HG02759 (cell line): Measurements from ENCODE around the gene PACSIN2.

Source experiments
- ATAC-seq: cut with Tn5 transposase; IDR thresholded peaks from one replicate; pipeline ENCODE4 v1.9.1; 2021; ENCODE audit warnings: mild to moderate bottlenecking, moderate library complexity; ENCODE audit not compliant: unreplicated experiment

Gene PACSIN2

DNA sequence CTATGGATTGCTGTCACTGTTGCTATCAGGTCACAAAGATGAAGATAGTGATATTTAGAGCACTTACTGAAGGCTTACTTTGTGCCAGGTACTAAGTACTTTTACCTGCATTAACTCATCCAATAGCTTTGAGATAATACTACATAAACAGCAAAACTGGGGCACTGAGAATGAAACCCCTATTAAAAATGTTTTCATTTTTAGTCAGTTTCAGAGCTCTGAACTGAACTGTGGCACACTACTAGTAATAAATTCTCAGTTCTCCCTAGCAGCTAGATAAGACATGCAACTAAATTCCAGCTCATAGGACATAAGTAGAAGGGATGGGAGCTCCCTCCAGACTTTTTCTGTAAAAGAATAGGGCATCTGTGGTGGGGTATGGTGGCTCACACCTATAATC is 181.8 kb downstream of the PACSIN2 start:
- no peak for ATAC-seq

DNA sequence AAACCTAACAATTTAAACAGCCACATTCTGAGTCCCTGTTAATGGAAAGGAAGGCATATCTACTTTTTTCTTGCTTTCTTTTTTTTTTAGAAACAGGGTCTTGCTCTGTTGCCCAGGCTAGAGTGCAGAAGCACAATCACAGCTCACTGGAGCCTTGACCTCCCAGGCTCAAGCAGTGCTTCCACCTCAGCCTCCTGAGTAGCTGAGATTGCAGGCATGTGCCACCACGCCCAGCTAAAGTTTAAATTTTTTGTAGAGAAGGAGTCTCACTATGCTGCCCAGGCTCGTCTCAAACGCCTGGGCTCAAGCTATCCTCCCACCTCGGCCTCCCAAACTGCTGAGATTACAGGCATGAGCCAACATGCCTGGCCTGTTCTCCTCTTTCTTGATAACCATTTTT is 183.2 kb downstream of the PACSIN2 start:
- ATAC-seq = no peak

DNA sequence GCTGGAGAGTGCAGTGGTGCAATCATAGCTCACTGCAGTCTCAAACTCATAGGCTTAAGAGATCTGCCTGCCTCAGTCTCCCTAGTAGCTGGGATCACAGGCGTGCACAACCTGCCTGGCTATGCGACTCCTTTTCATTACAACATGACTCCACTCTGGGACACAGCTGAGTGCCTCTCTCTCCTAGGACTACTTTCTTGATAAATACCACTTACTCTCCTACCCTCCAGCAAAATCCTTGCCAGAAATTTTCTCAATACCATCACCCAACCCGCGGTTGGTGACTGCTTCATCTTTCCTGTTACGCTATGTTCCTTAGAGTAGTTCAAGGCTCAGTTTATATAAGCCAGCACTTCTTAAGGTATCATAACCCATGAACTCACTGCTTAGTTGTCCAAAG is 184.8 kb downstream of the PACSIN2 start:
- ATAC-seq = no peak

DNA sequence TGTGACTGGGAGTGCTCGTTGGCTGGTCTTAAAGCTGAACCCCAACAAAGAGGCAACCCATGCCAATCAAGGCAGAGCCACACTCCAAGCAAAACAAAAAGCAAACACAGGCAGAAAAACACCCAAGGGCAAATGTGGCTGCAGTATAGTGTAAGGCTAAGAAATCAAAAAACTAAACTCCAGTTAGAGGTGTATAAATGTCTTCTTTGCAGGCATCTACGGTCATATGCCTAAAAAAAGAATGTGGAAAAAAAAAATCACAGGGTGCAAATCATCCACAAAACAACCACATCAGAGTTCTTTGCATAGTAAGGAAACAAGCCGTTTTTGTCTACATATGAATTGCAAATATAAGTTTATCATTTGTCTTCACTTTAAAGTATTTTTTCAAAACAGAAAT is 185.6 kb downstream of the PACSIN2 start:
- ATAC-seq = no peak

DNA sequence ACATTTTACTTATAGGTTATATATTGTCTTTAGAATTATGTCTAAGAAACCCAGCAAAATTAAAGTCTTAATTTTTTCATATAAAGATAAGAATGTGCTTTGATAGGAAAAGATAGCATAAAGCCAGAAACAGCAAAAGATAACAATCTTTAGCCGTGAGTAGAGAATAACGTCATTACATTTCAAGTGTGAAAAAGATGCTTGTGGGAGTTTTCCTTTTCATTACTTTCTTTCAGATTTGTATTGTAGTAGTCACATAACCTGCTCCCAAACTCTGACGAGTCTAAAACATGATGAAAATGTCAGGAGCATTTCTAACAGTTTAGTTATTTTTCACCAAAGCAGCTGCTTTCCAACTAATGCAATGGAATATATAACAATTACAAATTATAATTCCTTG is 189.2 kb downstream of the PACSIN2 start:
- no peak for ATAC-seq

DNA sequence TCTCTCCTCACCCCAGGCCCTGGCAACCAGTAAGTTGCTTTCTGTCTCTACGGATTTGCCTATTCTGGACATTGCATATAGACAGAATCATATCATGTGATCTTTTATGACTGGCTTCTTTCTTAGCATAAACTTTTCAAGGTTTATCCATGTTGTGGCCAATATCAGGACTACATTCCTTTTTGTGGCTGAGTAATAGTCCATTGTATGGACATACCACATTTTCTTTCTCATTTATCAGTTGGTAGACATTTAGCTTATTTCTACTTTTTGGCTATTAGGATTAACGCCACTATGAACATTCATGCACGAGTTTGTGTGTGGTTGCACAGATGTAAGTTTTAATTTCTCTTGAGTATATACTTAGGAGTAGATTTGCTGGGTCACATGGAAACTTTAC is 193.6 kb downstream of the PACSIN2 start:
- ATAC-seq = no peak

DNA sequence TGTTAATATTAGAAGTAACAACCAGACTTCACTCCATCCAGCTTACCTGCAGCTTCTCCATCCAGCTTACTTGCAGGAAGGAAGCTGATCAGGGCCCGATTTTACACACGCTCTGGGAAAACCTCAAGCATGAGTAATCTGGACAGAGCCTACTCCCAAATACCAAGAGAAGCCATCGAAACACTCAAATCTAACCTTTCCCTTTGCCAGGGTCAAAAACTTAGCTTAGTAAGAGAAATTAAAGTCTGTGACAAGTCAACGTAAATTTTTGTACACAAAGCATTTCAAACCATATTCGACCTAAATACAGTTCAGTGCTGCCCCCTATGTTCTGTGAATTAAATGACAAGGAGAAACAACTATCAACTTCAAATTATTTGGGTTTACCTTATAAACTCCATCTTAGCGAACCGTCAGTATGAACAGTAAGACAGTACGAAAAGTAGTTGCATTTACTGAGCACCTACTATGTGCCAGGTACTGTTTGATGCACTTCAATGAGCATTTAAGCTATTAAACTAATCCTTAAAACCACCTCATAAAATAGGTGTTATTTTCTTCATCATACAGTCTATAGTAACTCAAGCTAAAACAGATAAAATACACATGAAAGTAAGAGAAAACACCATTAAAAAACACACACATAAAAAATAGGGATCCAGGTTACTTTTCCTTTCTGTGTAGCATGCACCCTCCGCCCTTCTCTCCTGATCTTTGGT is 194.7 kb downstream of the PACSIN2 start:
- no peak for ATAC-seq
